ENCODE results near the gene CS. TPM values are rescaled to one million over a fixed set of nuclear protein-coding genes. Genes with fewer than 3 reads are reported as not detected.
"Not testable (repeated sequence)": the region's sequence is repeated elsewhere in the genome, so short reads cannot be mapped to it uniquely, and the experiment has no call there.

The CS gene
- total and polyA plus RNA-seq, 12 donors, result 64.6 to 417 (median 245) TPM

DNA sequence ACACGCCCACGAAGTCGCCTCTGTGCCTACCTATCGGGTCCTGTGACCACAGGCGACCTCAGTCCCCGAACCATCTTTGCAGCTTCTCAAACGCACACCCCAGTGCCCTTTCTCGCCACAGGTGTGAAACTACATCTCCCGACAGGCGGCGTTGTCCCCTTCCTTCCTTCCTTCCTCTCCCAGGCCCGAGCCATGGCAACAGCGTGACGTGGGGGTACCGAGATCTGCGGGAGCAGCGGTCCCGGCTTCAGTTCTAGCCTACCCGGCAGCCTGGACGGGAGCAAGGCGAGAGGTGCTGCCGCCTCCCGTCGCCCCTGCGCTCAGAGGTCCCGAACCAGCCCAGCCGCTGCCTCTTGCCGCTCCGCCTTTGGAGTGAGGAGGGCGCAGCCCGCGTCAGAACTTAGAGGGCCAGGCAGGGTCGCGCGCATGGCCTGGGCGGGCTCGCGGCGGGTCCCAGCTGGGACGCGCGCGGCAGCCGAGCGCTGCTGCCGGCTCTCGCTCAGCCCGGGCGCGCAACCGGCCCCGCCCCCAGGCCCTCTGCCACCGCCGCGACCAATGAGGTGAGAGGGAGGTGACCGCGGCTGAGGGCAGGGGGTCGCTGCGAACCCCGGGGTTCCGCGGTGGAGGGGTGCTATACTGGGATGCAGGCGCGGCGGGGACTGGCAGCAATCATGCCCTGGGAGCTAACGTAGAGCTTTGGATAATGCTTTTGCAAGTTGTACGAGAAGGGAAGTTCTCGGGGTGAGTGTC, 33.3 kb downstream of the CS start, which contains the start of gene COQ10A:
Gene COQ10A, plus strand, starts transcription at position 250 of the 750 bp plus-strand sequence. Its CDS starts 177 bp downstream, at position 427.
- TF ChIP-seq POLR2A (IDR thresholded peaks at IDR 0.05), result peak; percentile 95 to 96
- TF ChIP-seq, protein P1, sequence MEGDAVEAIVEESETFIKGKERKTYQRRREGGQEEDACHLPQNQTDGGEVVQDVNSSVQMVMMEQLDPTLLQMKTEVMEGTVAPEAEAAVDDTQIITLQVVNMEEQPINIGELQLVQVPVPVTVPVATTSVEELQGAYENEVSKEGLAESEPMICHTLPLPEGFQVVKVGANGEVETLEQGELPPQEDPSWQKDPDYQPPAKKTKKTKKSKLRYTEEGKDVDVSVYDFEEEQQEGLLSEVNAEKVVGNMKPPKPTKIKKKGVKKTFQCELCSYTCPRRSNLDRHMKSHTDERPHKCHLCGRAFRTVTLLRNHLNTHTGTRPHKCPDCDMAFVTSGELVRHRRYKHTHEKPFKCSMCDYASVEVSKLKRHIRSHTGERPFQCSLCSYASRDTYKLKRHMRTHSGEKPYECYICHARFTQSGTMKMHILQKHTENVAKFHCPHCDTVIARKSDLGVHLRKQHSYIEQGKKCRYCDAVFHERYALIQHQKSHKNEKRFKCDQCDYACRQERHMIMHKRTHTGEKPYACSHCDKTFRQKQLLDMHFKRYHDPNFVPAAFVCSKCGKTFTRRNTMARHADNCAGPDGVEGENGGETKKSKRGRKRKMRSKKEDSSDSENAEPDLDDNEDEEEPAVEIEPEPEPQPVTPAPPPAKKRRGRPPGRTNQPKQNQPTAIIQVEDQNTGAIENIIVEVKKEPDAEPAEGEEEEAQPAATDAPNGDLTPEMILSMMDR (IDR thresholded peaks at IDR 0.05), result peak; percentile 43 to 82 (median 70)
- Histone ChIP-seq H3K4me3 (peak within 1 kb of the TSS; percentile 16 to 85 (median 38)), H3K36me3 (replicated peaks in 1 of 2) (peaks cover 0 to 21% of the 10 kb centered on the region in 2 donors), H3K27me3 (no peaks in the 10 kb centered on the region), H3K27ac (peak within 1 kb of the TSS; percentile 77 to 99 (median 86)), H3K9me3 (replicated peaks in 1 of 3) (no peaks in the 10 kb centered on the region), H3K4me1 (replicated peaks in 1 of 2) (peaks cover 23 to 24% of the 10 kb centered on the region in 2 donors)
- DNase-seq, result peak; percentile 90 to 96 (median 92)
- intact Hi-C loops (cut with DNase I), result no loop called here
- 0 to 1% (median 1%) methylated on average over 14 to 68 of the region's 68 CpGs for WGBS, 4 donors

- H3K4me3 ChIP-seq, result peak overlapping the region in 3 of 4 donors; percentile 28 to 85 (median 49)
- peaks cover 21% of the 10 kb centered on the region in 2 donors for H3K4me1 ChIP-seq (replicated peaks in 1 of 2)
- intact Hi-C loops (cut with DNase I); H3K9me3 ChIP-seq (replicated peaks in 1 of 3); H3K27me3 ChIP-seq; DNase-seq: not testable (repeated sequence)
- 47 to 54% (median 49%) methylated on average over 15 to 16 of the region's 16 CpGs for WGBS, 4 donors
- H3K27ac ChIP-seq, result peak overlapping the region; percentile 77 to 99 (median 86)
- peaks cover 0 to 14% of the 10 kb centered on the region in 2 donors for H3K36me3 ChIP-seq (replicated peaks in 1 of 2)
Observed at GRCh38 chr12:56266068-56266692, 34.0 kb downstream of the CS start.

DNA sequence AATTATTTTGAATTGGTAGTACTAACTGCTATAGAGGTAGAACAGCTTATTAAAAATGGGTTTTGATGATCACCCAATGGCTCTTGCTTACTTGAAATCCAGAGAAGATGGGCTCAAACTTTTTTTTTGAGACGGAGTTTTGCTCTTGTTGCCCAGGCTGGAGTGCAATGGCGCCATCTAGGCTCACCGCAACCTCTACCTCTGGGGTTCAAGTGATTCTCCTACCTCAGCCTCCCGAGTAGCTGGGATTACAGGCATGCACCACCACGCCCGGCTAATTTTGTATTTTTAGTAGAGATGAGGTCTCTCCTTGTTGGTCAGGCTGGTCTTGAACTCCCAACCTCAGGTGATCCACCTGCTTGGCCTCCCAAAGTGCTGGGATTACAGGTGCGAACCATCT, 37.2 kb downstream of the CS start:
- H3K27me3 ChIP-seq; H3K9me3 ChIP-seq (replicated peaks in 1 of 3); intact Hi-C loops (cut with DNase I); H3K4me3 ChIP-seq; H3K27ac ChIP-seq; H3K36me3 ChIP-seq (replicated peaks in 1 of 2): not testable (repeated sequence)
- peak in 1 of 7 donors; percentile 7 for DNase-seq
- H3K4me1 ChIP-seq (replicated peaks in 1 of 2), result peaks cover 13 to 20% of the 10 kb centered on the region in 2 donors
- WGBS, 4 donors, result 89 to 94% (median 92%) methylated on average over 7 of the region's 7 CpGs

DNA sequence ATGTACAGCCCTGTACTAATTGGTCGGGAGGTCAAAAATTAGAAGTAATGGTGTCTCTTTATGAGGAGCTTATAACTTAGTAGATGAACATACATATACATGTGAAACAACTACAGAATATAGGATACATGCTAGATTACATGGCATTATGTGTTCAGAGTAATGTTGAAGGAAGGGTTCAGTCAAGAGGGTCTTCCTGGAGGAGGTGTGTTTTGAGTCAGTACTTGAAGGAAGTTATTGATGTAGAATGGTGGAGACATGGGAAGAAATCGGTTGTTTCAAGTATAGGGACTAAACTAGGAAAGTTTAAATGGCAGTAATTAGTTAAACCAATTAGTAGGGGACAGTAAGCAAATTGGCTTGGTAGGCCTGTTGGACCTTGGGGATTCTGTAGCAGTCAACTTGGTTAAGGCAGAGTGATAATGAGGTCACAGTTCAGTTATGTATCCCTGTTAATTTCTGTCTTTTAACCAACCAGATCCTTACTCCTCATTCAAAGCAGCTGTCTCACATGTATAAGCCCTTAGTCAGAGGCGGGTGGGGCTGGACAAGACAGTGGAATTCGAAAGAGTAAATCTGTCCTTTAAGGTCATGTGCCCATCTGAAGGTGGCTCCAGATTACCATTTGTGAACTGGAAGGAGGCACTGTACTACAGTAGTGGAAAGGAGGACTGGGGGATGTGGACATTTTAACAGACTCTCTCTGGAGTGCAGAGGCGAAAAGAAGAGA, 38.5 kb downstream of the CS start:
- Histone ChIP-seq H3K27me3 (no peaks in the 10 kb centered on the region), H3K9me3 (replicated peaks in 1 of 3) (no peaks in the 10 kb centered on the region), H3K4me3 (no peak overlapping the region), H3K27ac (no peak overlapping the region), H3K36me3 (replicated peaks in 1 of 2) (no peaks in the 10 kb centered on the region), H3K4me1 (replicated peaks in 1 of 2) (peaks cover 15 to 23% of the 10 kb centered on the region in 2 donors)
- TF ChIP-seq, protein P1 (IDR thresholded peaks at IDR 0.05), result no peak
- TF ChIP-seq POLR2A (IDR thresholded peaks at IDR 0.05), result no peak
- intact Hi-C loops (cut with DNase I), result no loop called here
- WGBS, 4 donors, result 76 to 84% (median 79%) methylated on average over 5 of the region's 5 CpGs
- peak in 1 of 7 donors; percentile 25 for DNase-seq

DNA sequence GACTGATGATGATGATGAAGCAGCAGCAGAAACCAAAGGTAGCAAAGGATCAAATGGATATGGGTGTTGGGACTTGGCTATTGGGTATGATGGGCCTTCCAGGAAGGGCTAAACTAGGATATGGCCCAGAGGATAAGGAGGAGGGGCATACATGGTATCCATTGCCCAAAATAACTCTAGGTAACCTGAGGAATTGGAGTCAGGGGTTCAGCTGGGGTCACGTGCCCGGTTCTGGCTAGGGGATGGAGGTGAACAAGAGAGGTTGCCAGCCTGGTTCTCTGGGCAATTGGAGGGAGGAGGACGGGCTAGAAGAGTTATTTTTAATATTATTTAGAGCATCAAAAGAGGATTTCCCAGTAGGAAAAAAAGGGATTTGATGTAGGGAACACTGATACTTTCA, 39.2 kb downstream of the CS start:
- H3K9me3 ChIP-seq (replicated peaks in 1 of 3), result no peaks in the 10 kb centered on the region
- intact Hi-C loops (cut with DNase I), result no loop called here
- peaks cover 17 to 25% of the 10 kb centered on the region in 2 donors for H3K4me1 ChIP-seq (replicated peaks in 1 of 2)
- no peak for TF ChIP-seq POLR2A (IDR thresholded peaks at IDR 0.05)
- TF ChIP-seq, protein P1 (IDR thresholded peaks at IDR 0.05), result no peak
- no peak overlapping the region for H3K27ac ChIP-seq
- peaks cover 0 to 6% of the 10 kb centered on the region in 2 donors for H3K36me3 ChIP-seq (replicated peaks in 1 of 2)
- 82 to 97% (median 90%) methylated on average over 3 of the region's 3 CpGs for WGBS, 4 donors
- no peak overlapping the region for H3K4me3 ChIP-seq
- no peak for DNase-seq
- no peaks in the 10 kb centered on the region for H3K27me3 ChIP-seq

Measured in adrenal gland (tissue), 12 donors.